ENCODE results near the gene CENATAC.

- no peak for TF ChIP-seq POLR2AphosphoS5 (IDR thresholded peaks at IDR 0.05; ENCODE audit: low read depth, low read length)
- no peak for TF ChIP-seq REST (IDR thresholded peaks at IDR 0.05; ENCODE audit: insufficient read depth in 1 of 2, low read depth in 2 of 2, low read length in 2 of 2)
These were observed 63.3 kb downstream of the CENATAC start for GRCh38 chr11:119061256-119061655.

All from PFSK-1 (cell line).